Measurements from ENCODE around the gene MED13L. TPM values are rescaled to one million over a fixed set of nuclear protein-coding genes. Genes with fewer than 3 reads are reported as not detected.

MED13L gene
- total RNA-seq, 2 donors from 2014 or later, result 55.0 to 64.1 TPM

GRCh38 chr12:116246490-116247179 is 30.9 kb downstream of the MED13L start:
- H3K36me3 ChIP-seq, result no peaks in the 10 kb centered on the region
- peaks cover 0 to 3% of the 10 kb centered on the region in 2 donors for H3K9me3 ChIP-seq
- no peak overlapping the region for H3K4me3 ChIP-seq
- no peak overlapping the region for H3K27ac ChIP-seq
- H3K27me3 ChIP-seq, result no peaks in the 10 kb centered on the region
- peaks cover 0 to 63% of the 10 kb centered on the region in 2 donors for H3K4me1 ChIP-seq
- no peak for TF ChIP-seq CTCF (IDR thresholded peaks at IDR 0.05)
- no peak for DNase-seq (ENCODE audit: low spot score)

GRCh38 chr12:116245189-116245588 is 32.3 kb downstream of the MED13L start:
- Histone ChIP-seq H3K27ac (no peak overlapping the region), H3K27me3 (no peaks in the 10 kb centered on the region), H3K36me3 (no peaks in the 10 kb centered on the region), H3K9me3 (no peaks in the 10 kb centered on the region), H3K4me3 (no peak overlapping the region), H3K4me1 (peaks cover 0 to 63% of the 10 kb centered on the region in 2 donors)
- no peak for DNase-seq (ENCODE audit: low spot score)
- TF ChIP-seq CTCF (IDR thresholded peaks at IDR 0.05), result no peak

DNA sequence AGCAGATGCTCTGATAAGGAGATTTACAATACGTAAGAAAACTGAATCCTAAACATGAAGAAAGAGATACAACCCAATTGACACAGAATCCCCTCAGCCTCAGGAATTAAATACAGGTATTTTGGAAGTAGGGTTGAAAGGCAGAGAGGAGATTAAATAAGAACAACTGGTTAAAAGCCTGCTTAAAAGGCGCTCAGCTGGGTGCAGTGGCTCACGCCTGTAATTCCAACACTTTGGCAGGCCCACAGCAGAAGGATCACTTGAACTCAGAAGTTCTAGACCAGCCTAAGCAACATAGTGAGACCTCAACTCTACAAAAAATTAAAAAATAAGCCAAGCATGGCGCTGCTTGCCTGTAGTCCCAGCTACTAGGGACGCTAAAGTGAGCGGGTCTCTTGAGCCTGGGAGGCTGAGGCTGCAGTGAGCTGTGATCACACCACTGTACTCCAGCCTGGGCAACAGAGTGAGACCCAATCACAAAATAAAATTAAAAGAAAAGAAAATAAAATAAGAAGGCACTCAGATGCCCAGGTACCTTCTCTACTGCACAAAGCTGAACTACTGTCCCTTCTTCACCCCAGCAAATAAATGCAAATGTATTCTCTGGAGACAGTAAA is 32.9 kb downstream of the MED13L start:
- Histone ChIP-seq H3K27ac (no peak overlapping the region), H3K9me3 (no peaks in the 10 kb centered on the region), H3K4me1 (peaks cover 0 to 63% of the 10 kb centered on the region in 2 donors), H3K36me3 (no peaks in the 10 kb centered on the region), H3K4me3 (no peak overlapping the region), H3K27me3 (no peaks in the 10 kb centered on the region)
- no peak for DNase-seq (ENCODE audit: low spot score)
- TF ChIP-seq CTCF (IDR thresholded peaks at IDR 0.05), result no peak

DNA sequence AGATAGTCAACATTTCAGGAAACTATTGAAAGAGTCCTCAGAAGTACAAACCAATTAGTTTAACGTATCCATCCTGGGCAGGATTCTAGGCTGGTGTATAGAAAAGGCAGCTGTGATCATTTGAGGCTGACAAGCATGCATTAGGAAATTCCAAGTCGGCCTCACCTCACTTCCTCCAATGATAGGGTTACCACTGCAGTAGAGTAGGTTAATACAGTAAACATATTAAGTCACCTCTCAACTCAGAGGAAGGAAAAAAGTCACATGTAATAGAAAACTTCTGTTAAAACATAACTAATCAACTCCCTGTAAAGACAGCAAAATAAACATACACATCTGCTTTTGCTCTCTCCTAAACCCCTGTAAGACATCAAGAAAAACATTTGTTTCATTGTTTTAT is 33.5 kb downstream of the MED13L start:
- no peak for DNase-seq (ENCODE audit: low spot score)
- no peaks in the 10 kb centered on the region for H3K9me3 ChIP-seq
- no peak overlapping the region for H3K27ac ChIP-seq
- H3K4me1 ChIP-seq, result peaks cover 0 to 59% of the 10 kb centered on the region in 2 donors
- no peaks in the 10 kb centered on the region for H3K36me3 ChIP-seq
- no peak for TF ChIP-seq CTCF (IDR thresholded peaks at IDR 0.05)
- no peak overlapping the region for H3K4me3 ChIP-seq
- no peaks in the 10 kb centered on the region for H3K27me3 ChIP-seq

GRCh38 chr12:116242740-116243139 is 34.8 kb downstream of the MED13L start:
- H3K27me3 ChIP-seq, result no peaks in the 10 kb centered on the region
- TF ChIP-seq CTCF (IDR thresholded peaks at IDR 0.05), result no peak
- no peak for DNase-seq (ENCODE audit: low spot score)
- H3K4me3 ChIP-seq, result no peak overlapping the region
- peak overlapping the region in 1 of 2 donors; percentile 14 for H3K27ac ChIP-seq
- H3K36me3 ChIP-seq, result no peaks in the 10 kb centered on the region
- H3K9me3 ChIP-seq, result no peaks in the 10 kb centered on the region
- peaks cover 0 to 50% of the 10 kb centered on the region in 2 donors for H3K4me1 ChIP-seq

Measured in right atrium auricular region (tissue), 2 donors.